ENCODE measurements around the gene AATK. TPM values are rescaled to one million over a fixed set of nuclear protein-coding genes. Genes with fewer than 3 reads are reported as not detected.

AATK gene
- total and polyA plus RNA-seq, 12 donors, result 0.73 to 23.3 (median 9.9) TPM

GRCh38 chr17:81111066-81111465, 55.0 kb downstream of the AATK start:
- peaks cover 8% of the 10 kb centered on the region in 2 donors for H3K4me1 ChIP-seq (replicated peaks in 1 of 2)
- H3K27ac ChIP-seq, result no peak overlapping the region
- no peaks in the 10 kb centered on the region for H3K27me3 ChIP-seq
- H3K4me3 ChIP-seq, result no peak overlapping the region
- DNase-seq, result no peak
- intact Hi-C loops (cut with DNase I), result no loop called here
- TF ChIP-seq POLR2A (IDR thresholded peaks at IDR 0.05), result no peak
- TF ChIP-seq, protein P1, sequence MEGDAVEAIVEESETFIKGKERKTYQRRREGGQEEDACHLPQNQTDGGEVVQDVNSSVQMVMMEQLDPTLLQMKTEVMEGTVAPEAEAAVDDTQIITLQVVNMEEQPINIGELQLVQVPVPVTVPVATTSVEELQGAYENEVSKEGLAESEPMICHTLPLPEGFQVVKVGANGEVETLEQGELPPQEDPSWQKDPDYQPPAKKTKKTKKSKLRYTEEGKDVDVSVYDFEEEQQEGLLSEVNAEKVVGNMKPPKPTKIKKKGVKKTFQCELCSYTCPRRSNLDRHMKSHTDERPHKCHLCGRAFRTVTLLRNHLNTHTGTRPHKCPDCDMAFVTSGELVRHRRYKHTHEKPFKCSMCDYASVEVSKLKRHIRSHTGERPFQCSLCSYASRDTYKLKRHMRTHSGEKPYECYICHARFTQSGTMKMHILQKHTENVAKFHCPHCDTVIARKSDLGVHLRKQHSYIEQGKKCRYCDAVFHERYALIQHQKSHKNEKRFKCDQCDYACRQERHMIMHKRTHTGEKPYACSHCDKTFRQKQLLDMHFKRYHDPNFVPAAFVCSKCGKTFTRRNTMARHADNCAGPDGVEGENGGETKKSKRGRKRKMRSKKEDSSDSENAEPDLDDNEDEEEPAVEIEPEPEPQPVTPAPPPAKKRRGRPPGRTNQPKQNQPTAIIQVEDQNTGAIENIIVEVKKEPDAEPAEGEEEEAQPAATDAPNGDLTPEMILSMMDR (IDR thresholded peaks at IDR 0.05), result no peak
- peaks cover 0 to 7% of the 10 kb centered on the region in 2 donors for H3K36me3 ChIP-seq (replicated peaks in 1 of 2)
- H3K9me3 ChIP-seq (replicated peaks in 1 of 3), result no peaks in the 10 kb centered on the region
- 78 to 95% (median 83%) methylated on average over 7 to 10 of the region's 10 CpGs; no CpG with 5 or more reads in 1 of the 4 donors for WGBS, 4 donors

- Histone ChIP-seq H3K36me3 (replicated peaks in 1 of 2) (peaks cover 0 to 7% of the 10 kb centered on the region in 2 donors), H3K27me3 (no peaks in the 10 kb centered on the region), H3K4me1 (replicated peaks in 1 of 2) (peaks cover 8% of the 10 kb centered on the region in 2 donors), H3K4me3 (no peak overlapping the region), H3K9me3 (replicated peaks in 1 of 3) (no peaks in the 10 kb centered on the region), H3K27ac (no peak overlapping the region)
- no peak for DNase-seq
- no peak for TF ChIP-seq POLR2A (IDR thresholded peaks at IDR 0.05)
- TF ChIP-seq, protein P1 (IDR thresholded peaks at IDR 0.05), result no peak
- intact Hi-C loops (cut with DNase I), result no loop called here
- WGBS, 4 donors, result 85 to 94% (median 88%) methylated on average over 16 to 30 of the region's 30 CpGs
These were observed 55.5 kb downstream of the AATK start for GRCh38 chr17:81110488-81111040.

DNA sequence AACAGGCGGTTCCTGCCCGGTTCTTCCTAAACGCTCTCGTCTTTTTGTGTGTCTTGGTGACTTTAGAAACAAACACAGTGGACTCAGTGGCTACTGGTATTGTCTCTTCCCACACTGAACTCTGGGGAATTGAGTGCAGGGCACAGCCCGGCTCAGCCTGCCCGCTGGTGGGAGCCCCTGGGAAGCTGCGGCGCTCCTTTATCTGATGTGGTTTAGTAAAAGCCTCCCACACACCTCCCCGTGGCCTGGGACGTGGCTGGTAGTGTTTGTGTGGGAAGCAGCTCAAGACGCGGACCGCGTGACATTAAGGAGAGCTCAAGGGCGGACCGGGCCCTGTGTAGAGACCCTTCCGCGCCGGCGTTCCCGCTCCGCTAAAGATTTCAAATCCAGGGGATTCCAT, 56.1 kb downstream of the AATK start:
- no peak for DNase-seq
- 88 to 97% (median 92%) methylated on average over 21 to 22 of the region's 22 CpGs for WGBS, 4 donors
- Histone ChIP-seq H3K27me3 (no peaks in the 10 kb centered on the region), H3K4me3 (no peak overlapping the region), H3K36me3 (replicated peaks in 1 of 2) (peaks cover 0 to 13% of the 10 kb centered on the region in 2 donors), H3K27ac (no peak overlapping the region), H3K9me3 (replicated peaks in 1 of 3) (no peaks in the 10 kb centered on the region), H3K4me1 (replicated peaks in 1 of 2) (peaks cover 8% of the 10 kb centered on the region in 2 donors)
- intact Hi-C loops (cut with DNase I), result no loop called here
- TF ChIP-seq, protein P1 (IDR thresholded peaks at IDR 0.05), result no peak
- TF ChIP-seq POLR2A (IDR thresholded peaks at IDR 0.05), result no peak

DNA sequence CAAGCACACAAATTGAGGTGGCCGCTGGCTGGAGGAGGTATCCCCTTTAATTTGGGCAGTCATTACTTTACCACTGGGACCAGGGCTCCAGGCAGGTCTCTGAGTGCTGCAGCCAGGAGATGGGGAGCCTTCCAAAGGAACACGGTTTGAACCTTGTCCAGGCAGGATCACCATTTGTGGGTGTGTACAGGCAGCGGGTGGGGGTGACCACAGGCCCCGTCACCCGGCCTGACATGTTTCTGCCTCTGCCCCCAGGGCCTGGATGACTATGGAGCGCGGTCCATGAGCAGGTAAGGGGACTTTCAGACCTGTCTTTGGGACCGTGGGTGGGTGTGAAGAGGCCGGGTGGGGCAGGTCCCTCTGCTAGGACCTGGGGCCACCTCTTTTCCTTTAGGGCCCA, 57.8 kb downstream of the AATK start:
- no peak for TF ChIP-seq POLR2A (IDR thresholded peaks at IDR 0.05)
- TF ChIP-seq, protein P1 (IDR thresholded peaks at IDR 0.05), result no peak
- peaks cover 0 to 26% of the 10 kb centered on the region in 2 donors for H3K36me3 ChIP-seq (replicated peaks in 1 of 2)
- intact Hi-C loops (cut with DNase I), result no loop called here
- H3K4me1 ChIP-seq (replicated peaks in 1 of 2), result peaks cover 4 to 6% of the 10 kb centered on the region in 2 donors
- H3K4me3 ChIP-seq, result no peak overlapping the region
- no peak overlapping the region for H3K27ac ChIP-seq
- no peaks in the 10 kb centered on the region for H3K9me3 ChIP-seq (replicated peaks in 1 of 3)
- DNase-seq, result no peak
- no peaks in the 10 kb centered on the region for H3K27me3 ChIP-seq
- 83 to 91% (median 85%) methylated on average over 9 of the region's 9 CpGs; no CpG with 5 or more reads in 1 of the 4 donors for whole genome bisulfite sequencing, 4 donors

All from adrenal gland (tissue), 12 donors.